ENCODE measurements around the gene AP5S1. TPM values are rescaled to one million over a fixed set of nuclear protein-coding genes. Genes with fewer than 3 reads are reported as not detected.

Gene AP5S1
- polyA plus RNA-seq, 1 donor from 2014 or later, result 12.8 TPM

DNA sequence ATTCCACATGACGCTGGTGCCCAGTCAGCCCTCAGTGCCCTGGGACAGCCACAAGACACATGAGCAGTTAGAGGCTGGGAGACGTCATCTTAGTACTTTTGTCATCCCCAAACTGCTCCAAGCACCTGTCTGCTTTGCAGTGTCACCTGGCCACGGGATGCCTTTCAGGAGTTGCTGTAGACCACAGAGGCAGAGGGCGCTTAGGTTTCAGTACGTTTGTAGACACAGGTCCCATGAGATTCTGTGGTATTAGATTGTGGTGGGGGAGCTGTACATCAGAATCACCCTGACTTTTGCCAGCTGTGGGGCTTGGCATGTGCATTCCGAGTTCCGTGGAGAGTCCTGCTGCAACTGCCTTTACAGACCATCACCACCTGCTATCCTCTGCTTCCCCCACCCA lies 43.0 kb downstream of the AP5S1 start:
- Mint-ChIP-seq H3K4me3 (no peak overlapping the region), H3K4me1 (peaks cover 0 to 2% (median 0%) of the 10 kb centered on the region in 3 donors), H3K9me3 (no peaks in the 10 kb centered on the region), H3K27ac (no peak overlapping the region), H3K27me3 (no peaks in the 10 kb centered on the region), H3K36me3 (peaks cover 2% of the 10 kb centered on the region)

DNA sequence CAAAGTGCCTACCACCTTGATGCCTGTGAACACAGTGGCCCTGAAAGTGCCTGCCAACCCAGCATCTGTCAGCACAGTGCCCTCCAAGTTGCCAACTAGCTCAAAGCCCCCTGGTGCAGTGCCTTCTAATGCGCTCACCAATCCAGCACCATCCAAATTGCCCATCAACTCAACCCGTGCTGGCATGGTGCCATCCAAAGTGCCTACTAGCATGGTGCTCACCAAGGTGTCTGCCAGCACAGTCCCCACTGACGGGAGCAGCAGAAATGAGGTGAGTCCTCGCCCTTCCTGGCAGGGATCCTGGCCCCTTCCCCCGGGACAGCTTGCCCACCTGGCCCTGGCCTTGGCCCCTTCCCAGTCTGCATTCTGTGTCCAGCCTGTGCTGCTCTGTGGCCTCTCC lies 44.2 kb downstream of the AP5S1 start:
- Mint-ChIP-seq H3K4me3 (no peak overlapping the region), H3K27me3 (no peaks in the 10 kb centered on the region), H3K36me3 (peaks cover 2% of the 10 kb centered on the region), H3K27ac (no peak overlapping the region), H3K4me1 (peaks cover 0 to 2% (median 0%) of the 10 kb centered on the region in 3 donors), H3K9me3 (no peaks in the 10 kb centered on the region)

DNA sequence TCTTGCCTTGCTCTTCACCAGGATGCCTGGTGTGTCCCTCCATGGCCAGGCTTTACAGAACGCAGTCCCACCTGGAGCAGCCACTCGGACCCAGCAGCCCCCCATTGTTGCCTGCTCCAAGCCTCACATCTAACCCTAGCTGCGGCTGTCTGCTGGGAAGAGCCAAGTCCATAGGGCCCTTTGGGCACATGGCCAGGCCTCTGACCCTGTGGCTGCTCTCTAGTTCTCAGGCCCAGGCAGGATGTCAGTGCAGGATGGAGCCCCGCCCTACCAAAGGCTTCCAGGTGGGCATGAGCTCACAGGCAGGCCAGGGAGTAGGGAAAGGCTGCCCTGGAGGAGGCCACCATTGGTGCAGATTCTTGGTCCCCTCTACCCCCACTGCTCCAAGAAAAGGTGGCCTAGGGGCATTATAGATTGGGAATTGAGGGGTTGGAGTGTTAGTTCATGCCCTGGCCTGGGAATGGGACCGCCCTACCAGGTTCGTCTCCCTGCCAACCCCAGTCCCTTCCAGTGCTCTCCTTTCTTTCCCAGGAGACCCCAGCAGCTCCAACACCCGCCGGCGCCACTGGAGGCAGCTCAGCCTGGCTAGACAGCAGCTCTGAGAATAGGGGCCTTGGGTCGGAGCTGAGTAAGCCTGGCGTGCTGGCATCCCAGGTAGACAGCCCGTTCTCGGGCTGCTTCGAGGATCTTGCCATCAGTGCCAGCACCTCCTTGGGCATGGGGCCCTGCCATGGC lies 45.0 kb downstream of the AP5S1 start:
- Mint-ChIP-seq H3K27me3 (no peaks in the 10 kb centered on the region), H3K4me3 (no peak overlapping the region), H3K9me3 (no peaks in the 10 kb centered on the region), H3K27ac (no peak overlapping the region), H3K36me3 (peaks cover 2% of the 10 kb centered on the region), H3K4me1 (peaks cover 0 to 2% (median 0%) of the 10 kb centered on the region in 3 donors)

DNA sequence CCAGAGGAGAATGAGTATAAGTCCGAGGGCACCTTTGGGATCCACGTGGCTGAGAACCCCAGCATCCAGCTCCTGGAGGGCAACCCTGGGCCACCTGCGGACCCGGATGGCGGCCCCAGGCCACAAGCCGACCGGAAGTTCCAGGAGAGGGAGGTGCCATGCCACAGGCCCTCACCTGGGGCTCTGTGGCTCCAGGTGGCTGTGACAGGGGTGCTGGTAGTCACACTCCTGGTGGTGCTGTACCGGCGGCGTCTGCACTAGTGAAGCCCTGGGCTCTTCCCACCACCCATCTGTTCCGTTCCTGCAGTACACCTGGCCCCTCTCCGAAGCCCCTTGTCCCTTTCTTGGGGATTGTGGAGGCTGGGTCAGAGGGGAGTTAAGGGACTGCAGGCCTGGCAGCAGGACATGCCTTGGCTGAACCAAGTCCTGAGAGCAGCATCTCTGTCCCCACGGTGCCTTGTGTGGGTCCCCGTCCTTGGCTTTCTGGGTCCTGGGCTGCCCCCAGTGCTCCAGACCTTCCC lies 45.6 kb downstream of the AP5S1 start:
- Mint-ChIP-seq H3K27ac (no peak overlapping the region), H3K36me3 (peaks cover 2% of the 10 kb centered on the region), H3K27me3 (no peaks in the 10 kb centered on the region), H3K9me3 (no peaks in the 10 kb centered on the region), H3K4me3 (no peak overlapping the region), H3K4me1 (peaks cover 0 to 4% (median 1%) of the 10 kb centered on the region in 3 donors)

DNA sequence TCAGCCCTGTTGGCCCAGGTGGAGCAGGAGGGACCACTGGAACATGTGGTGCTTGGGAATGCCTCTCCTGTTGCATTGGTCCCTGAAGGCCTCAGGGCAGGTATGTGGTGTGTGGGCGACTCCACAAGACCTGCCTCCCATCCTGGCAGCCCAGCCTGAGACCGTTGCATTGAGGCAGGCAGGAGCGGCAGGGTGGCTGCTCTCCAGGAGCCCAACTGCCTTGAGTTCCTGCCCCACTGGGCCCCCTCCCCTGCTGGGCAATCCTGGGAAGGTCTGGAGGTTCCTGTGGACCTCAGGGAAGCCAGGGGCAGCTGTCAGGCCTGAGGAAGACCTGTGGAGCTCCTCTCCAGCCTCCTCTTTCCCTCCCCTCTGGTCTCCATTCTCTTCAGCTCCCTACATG lies 46.1 kb downstream of the AP5S1 start:
- Mint-ChIP-seq H3K9me3 (no peaks in the 10 kb centered on the region), H3K4me1 (peaks cover 0 to 4% (median 1%) of the 10 kb centered on the region in 3 donors), H3K36me3 (peaks cover 2% of the 10 kb centered on the region), H3K27me3 (no peaks in the 10 kb centered on the region), H3K4me3 (no peak overlapping the region), H3K27ac (no peak overlapping the region)

DNA sequence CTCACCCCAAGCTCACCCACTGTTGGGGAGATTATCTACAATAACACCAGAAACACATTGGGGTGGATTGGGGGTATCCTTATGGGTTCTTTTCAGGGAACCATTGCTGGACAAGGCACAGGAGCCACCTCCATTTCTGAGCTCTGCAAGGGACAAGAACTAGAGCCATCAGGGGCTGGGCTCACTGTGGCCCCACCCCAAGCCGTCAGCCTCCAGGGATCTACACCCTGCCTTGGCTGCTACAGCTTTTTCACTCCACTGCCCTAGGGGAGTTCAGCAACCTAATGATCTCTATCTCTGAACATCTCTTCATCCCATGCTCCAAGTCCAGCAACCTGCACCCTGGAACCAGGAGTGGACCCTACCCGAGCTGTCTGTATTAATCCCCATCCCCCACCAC lies 47.5 kb downstream of the AP5S1 start:
- Mint-ChIP-seq H3K27me3 (no peaks in the 10 kb centered on the region), H3K9me3 (no peaks in the 10 kb centered on the region), H3K4me1 (peaks cover 4 to 7% (median 5%) of the 10 kb centered on the region in 3 donors), H3K36me3 (peaks cover 2% of the 10 kb centered on the region), H3K4me3 (no peak overlapping the region), H3K27ac (no peak overlapping the region)

DNA sequence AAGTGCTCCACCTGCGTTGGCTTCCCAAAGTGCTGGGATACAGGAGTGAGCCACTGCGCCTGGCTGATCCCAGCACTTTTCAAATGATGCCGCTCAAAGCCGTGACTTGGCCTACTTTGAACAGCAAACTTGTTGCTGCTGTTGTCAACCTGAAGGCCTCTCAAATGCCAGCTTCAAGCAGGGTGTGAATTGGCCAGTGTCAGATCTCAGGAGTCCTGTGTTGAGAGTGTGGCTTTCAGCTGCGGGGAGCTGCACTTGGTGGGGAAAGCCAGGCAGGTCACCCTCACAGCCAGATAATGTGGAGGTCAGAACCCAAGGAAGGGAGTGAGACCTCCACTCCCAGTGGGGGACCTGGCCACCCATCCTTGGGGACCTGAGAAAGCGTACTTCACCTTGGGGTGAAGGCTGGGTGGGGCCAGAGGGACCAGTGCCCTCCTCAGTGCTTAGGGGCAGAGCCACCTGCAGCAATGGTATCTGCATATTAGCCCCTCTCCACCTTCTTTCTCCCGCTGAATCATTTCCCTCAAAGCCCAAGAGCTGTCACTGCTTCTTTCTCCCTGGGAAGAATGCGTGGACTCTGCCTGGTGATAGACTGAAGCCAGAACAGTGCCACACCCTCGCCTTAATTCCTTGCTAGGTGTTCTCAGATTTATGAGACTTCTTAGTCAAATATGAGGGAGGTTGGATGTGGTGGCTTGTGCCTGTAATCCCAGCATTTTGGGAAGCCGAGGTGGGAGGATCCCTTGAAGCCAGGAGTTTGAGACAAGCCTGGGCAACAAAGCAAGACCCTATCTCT lies 49.7 kb downstream of the AP5S1 start:
- no peaks in the 10 kb centered on the region for H3K27me3 Mint-ChIP-seq
- H3K9me3 Mint-ChIP-seq, result no peaks in the 10 kb centered on the region
- no peak overlapping the region for H3K27ac Mint-ChIP-seq
- peaks cover 3% of the 10 kb centered on the region for H3K36me3 Mint-ChIP-seq
- H3K4me1 Mint-ChIP-seq, result peaks cover 8 to 10% (median 8%) of the 10 kb centered on the region in 3 donors
- H3K4me3 Mint-ChIP-seq, result no peak overlapping the region

DNA sequence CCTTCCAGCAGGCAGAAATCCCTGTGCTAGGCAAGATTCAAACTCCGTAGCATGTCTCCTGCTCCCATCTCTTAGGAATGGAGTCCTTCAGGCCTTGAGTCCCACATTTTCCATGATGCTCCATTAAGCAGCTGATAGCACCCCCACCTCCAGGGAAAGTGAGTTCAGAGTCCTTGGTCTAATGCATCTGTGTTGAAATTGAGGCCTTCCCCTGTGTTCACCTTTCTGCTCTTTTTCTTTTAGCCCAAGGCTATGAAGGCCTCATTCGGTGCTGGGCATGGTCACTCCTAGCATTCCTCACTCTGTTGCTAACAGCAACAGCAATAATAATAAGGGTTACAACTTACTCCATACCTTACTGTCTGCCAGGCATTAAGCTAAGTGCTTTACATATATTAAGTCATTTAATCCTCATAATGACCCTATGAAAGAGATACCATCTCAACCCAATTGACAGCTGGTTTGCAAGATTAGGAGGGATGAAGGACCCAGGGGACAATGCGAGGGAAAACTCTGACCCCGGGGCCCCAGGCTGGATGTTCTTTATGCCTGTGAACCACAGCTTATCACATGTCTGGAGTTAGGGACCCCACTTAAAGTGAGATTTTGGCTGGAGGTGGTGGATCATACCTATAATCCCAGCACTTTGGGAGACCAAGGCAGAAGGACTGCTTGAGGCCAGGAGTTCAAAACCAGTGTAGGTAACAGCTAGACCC lies 51.4 kb downstream of the AP5S1 start:
- H3K36me3 Mint-ChIP-seq, result peaks cover 5% of the 10 kb centered on the region
- no peaks in the 10 kb centered on the region for H3K27me3 Mint-ChIP-seq
- H3K27ac Mint-ChIP-seq, result no peak overlapping the region
- H3K4me1 Mint-ChIP-seq, result peaks cover 8 to 14% (median 10%) of the 10 kb centered on the region in 3 donors
- H3K9me3 Mint-ChIP-seq, result no peaks in the 10 kb centered on the region
- no peak overlapping the region for H3K4me3 Mint-ChIP-seq

DNA sequence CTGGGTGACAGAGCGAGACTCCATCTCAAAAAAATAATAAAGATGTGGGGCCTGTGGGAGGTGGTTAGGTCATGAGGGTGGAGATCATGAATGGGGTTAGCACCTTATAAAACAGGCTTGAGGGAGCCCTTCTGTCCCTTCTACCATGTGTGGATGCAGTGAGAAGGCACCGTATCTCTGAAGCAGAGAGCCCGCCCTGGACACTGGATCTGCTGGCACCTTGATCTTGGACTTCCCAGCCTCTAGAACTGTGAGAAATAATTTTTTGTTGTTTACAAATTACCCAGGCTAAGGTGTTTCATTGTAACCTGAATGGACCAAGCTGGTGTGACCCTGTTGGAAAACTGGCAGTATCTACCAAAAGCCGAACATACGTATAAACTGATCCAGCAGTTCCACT lies 53.2 kb downstream of the AP5S1 start:
- peaks cover 5% of the 10 kb centered on the region for H3K36me3 Mint-ChIP-seq
- H3K27ac Mint-ChIP-seq, result peak overlapping the region in 1 of 3 donors; percentile 39
- H3K4me3 Mint-ChIP-seq, result no peak overlapping the region
- peaks cover 8 to 17% (median 12%) of the 10 kb centered on the region in 3 donors for H3K4me1 Mint-ChIP-seq
- H3K27me3 Mint-ChIP-seq, result no peaks in the 10 kb centered on the region
- no peaks in the 10 kb centered on the region for H3K9me3 Mint-ChIP-seq

DNA sequence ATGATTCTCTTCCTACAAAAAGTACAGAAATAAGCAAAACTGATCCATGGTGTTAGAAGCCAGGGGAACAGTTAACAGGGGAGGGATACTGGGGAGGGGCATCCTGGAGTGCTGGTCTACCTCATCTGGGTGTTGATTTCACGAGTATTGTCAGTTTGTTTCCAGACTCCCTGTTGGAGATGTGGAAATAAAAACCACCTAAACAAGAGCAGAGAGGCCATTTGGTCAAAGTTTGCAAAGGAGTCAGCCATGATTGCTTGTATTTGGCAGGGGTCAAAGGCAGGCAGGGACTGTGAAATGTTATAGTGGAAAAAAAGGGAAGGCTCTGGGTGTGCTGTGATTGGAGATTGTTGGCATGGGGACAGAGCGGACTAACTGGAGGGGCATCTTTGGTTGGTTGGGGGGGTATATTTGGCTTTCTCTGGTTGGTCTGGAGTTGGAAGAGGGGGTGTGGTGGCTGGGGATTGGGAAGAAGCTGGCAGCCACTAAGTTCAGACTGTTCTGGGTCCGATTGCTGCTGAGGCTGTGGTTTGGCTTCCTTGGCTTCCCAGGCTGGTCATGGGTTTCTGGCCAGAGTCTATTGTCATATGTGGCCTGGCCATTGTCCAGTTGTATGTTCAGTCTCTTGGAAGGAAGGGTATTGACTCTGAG lies 54.0 kb downstream of the AP5S1 start:
- peak overlapping the region in 1 of 3 donors; percentile 31 for H3K27ac Mint-ChIP-seq
- no peak overlapping the region for H3K4me3 Mint-ChIP-seq
- peaks cover 8 to 18% (median 12%) of the 10 kb centered on the region in 3 donors for H3K4me1 Mint-ChIP-seq
- H3K9me3 Mint-ChIP-seq, result no peaks in the 10 kb centered on the region
- no peaks in the 10 kb centered on the region for H3K27me3 Mint-ChIP-seq
- peaks cover 5% of the 10 kb centered on the region for H3K36me3 Mint-ChIP-seq

DNA sequence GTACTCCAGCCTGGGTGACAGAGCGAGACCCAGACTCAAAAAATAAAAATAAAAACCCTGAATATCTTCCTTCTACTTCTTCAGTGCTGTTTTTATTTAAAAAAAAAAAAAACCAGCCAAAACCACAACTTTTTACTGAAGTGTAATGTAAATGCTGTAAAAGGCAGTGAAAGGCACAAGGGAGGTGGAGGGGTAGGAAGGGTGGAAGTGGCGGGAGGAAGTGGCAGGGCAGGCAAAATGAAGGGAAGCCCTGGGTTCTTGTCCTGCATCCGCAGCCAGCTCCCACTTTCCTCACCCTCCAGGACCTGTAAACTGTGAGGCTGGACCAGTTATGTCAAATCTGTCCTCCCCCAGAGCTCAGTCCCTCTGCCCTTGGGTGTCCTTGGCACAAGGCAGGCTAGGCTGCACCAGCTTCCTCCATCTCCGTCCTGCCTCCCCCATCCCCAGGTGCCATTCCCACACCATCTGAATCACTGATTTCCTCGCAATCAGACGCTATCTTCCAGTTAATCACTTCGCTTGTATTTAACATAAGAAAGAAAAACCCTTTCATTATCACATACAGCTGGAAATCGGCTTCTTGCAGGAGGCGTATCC lies 55.1 kb downstream of the AP5S1 start:
- Mint-ChIP-seq H3K27me3 (no peaks in the 10 kb centered on the region), H3K4me1 (peaks cover 8 to 18% (median 12%) of the 10 kb centered on the region in 3 donors), H3K4me3 (no peak overlapping the region), H3K36me3 (peaks cover 5% of the 10 kb centered on the region), H3K27ac (peak overlapping the region in 1 of 3 donors; percentile 10), H3K9me3 (no peaks in the 10 kb centered on the region)

DNA sequence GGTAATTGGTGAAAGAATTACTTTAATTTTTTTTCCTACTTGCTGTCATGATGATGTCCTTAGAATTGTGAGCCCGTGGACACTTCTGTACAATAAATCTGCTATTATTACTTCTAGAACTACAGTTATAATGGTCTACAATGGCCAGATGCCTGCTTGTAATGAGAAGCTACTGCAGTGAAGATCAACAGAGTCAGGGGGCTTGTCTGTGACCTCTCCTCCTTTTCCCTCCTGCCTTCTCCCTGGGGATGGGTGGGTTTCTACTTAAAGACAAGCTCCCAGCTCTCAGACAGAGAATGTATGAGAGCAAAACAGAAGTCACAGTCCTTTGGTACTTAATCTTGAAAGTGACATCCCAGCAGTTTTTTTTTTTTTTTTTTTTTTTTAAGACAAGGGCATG lies 55.7 kb downstream of the AP5S1 start:
- H3K36me3 Mint-ChIP-seq, result peaks cover 5% of the 10 kb centered on the region
- H3K4me3 Mint-ChIP-seq, result no peak overlapping the region
- no peaks in the 10 kb centered on the region for H3K27me3 Mint-ChIP-seq
- no peaks in the 10 kb centered on the region for H3K9me3 Mint-ChIP-seq
- no peak overlapping the region for H3K27ac Mint-ChIP-seq
- peaks cover 5 to 18% (median 10%) of the 10 kb centered on the region in 3 donors for H3K4me1 Mint-ChIP-seq

DNA sequence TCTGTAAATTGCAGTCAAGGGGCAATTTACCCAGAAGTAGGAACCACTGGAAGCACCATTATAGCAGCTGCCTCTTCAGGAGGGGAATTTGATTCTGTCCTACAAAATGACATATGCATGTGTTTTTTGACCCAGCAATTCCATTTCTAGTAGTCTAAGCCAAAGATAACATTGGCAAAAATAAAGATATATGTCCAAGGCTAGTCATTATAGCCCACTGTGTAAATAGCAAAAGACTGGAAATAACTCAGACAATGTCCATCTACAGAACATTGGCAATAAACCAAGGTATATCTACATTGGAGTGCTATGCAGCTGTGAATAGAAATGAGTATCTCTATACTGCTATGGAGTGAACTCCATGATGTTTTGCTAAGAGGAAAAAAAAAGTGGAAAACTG lies 56.3 kb downstream of the AP5S1 start:
- H3K9me3 Mint-ChIP-seq, result no peaks in the 10 kb centered on the region
- no peak overlapping the region for H3K4me3 Mint-ChIP-seq
- H3K36me3 Mint-ChIP-seq, result peaks cover 5% of the 10 kb centered on the region
- no peak overlapping the region for H3K27ac Mint-ChIP-seq
- H3K4me1 Mint-ChIP-seq, result peaks cover 5 to 18% (median 10%) of the 10 kb centered on the region in 3 donors
- no peaks in the 10 kb centered on the region for H3K27me3 Mint-ChIP-seq
